ENCODE data around the gene RAB4A.
A peak's percentile ranks its signal among the peaks of the same experiment; 100 is the strongest.

Gene RAB4A

DNA sequence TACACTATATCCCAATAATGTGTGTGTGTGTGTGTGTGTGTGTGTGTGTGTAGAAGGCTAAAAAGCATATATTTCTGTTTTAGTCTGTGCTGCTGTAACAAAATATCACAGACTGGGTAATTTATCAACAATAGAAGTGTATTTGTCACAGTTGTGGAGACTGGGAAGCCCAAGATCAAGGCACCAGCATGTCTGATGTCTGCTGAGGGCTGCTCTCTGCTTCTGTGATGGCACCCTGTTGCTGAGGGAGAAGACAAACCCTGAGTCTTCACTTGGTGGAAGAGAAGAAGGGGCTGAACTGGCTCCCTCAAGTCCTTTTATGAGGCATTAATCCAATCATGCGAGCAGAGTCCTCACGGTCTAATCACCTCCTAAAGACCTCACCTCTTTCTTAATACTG, 23.0 kb upstream of the RAB4A start:
- DNase-seq: no peak

DNA sequence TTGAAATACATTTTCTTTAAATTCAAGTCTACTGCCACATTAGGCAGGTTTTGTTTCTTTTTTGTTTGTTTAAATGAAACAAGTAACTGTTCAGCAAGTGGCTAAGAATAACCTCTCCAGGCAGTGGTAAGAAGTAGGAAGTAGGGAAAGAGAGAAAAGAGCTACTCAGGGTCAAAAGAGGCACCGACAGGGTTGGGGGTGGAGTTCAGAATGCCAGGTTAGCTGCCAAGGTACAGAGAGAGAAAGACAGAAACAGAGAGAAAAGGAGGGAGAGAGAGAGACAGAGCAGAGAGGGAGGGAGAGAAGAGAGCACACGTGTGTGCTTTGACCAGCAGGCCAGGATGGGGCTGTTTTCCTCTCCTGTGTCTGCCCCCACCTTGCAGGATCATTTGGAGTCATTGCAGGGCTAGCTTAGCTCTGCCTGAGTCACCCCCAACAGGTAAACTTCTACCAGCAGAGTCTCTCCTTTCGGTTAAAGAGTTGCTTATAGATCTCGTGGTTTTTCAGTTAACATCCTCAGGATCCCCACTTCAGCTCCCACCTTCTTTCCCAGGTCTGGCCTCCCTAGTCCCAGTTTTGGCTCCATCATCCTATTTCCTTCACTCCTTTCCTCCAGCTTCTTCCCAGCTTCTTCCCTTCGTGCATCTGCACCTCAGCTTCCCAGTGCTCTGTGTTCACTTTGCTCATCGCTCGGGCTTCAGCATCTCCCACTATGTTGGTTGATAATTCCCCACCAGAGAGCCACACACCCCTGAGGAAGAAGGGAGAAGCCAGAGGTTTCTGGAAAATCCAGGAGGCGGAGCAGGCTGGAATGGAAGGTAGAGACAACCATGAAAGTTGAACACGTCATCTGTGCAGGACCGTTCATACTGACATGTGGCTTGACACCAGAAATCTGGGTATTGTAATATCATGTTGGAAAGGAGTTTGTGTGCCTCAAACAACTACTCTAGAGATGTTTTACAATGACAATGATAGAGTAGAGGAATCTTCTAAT, 21.8 kb upstream of the RAB4A start:
- no peak for DNase-seq

DNA sequence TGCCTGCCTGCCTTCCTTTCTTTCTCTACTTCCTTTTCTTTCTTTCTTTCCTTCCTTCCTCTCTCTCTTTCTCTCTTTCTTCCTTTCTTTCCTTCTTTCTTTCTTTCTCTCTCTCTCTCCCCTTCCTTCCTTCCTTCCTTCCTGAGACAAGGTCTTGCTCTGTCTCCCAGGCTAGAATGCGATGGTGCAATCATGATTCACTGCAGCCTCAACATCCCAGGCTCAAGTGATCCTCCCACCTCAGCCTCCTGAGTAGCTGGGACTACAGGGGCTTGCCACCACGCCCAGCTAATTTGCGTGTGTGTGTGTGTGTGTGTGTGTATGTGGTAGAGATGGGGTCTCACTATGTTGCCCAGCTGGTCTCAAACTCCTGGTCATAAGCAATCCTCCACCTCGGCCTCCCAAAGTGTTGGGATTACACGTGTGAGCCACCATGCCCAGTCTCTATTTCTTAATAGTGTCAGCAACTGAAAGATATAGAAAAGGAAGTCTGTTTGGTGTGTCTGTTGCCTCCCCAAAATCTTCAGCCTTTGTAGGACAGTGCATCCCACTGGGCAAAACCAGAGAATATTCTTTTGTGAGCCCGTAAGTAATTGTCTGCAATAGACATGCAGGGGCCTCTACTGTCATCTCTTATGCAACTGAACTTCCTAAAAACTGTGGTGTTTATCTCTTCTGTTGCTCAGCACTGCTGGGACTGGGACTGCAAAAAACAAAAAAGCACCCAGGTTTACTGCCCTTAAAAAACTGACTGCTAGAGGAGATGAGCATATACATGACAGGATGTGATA, 20.9 kb upstream of the RAB4A start:
- DNase-seq: peak; percentile 50 to 65

DNA sequence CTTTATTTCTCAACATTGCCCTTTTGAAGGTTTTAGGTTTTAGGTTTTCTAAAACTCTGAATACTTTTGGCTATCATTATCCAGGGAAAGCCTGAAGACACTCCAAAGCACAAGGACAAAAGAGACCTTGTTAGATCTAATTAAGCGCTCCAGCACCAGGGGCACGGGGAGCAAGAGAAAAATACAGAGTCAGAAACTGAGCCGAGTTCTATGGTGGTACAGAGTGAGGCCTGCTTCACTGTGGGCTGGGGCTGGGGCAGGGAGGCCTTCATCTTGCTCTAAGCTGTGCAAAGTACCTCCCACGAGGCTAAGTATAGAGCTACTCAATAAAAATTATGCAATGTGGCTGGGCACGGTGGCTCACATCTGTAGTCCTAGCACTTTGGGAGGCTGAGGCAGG, 19.7 kb upstream of the RAB4A start:
- DNase-seq: no peak

DNA sequence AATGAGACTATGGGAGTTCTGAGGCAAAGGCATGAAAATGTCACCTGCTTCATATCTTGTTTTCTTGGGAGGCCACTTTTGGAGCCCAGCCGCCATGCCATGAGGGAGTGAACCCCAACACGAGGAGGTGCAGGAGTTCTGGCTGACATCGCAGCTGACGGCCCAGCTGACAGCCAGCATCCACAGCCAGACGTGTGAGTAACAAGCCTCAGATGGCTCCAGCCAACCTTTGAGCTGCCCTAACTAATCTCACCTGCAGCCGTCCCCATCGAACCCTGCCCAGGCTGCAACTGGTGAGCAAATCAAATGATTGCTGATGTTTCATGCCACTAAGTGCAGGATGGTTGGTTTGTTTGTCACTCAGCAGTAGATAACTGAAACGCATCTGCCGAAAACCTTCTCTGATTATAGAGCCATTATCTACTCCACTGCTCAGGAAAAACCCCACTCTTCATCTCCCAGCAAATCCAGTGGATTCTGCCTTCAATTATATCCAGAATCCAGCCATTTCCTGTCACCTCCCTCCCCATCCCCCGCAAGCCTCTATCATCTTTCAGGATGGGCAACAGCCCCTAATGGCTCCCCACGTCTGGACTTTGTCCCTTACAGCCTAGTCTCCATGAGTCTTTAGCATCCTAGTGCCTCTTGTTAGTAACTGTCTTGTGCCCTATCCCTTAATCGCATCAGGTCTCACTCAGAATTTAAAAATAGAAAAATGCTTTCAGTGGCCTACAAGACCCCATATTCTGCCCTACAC, 18.5 kb upstream of the RAB4A start:
- DNase-seq: no peak

DNA sequence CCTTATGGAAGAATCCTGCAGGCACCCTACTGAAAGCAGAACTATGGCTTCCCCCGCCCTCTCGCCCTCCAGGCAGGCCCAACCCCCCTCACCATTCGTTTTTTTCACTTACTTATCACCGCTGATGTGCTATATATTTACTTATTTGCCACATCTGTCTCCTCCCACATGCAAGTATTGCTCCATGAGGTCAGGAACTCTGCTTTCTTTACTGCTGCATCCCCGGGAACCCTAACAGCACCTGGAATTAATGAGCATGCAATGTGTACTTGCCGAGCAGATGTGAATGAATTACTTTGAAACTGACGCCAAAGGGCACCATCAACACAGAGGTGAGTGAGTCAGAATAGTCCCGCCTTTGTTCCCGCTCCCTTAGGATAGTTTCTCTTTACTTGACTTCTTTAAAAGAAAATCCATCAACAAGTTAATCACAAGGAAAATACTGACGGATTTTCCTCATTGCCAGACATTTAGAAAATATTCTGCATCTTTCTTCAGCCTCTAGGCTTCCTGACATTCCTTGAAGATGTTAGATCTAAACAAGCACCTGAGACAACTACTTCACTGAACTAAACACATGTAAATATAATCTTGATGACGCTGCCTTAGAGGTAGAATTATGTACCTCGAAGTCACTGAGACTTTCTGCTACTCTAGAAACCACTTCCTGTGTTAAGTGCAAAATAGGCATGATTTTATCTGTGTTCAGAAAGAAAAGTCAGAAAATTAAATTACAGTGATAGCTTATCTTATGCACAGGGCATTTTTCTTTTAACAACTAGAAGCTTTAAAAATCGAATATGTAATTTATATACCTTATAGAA, 17.5 kb upstream of the RAB4A start:
- peak in 1 of 2 donors; percentile 7 for DNase-seq

DNA sequence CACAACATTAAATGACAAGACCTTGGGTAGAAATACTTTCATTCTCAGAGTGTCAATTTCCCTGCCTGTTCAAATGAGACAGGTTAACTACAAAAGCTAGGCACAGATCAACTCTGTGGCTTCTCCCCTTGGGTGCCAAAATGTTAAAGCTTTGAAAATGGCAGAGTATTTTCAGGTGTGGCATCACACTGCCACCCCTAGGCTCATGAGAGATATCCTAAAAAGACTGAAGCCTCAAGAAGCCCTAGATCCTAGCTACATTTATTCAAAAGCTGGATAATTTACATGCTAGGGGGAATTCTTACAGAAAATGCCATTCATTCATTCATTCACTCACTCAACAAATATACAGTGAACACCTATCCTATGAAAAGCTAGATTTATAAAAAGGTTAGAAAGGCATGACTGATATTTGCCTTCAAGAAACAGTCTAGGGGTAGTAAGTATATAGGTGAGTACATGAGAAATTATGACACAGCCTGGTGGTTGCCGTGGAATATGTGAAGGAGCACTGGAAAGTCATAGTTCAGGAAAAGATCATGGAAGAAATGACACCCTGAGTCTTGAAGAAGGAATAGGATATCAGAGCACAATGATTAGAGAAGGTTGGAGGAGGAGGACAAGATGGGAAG, 15.9 kb upstream of the RAB4A start:
- DNase-seq: peak in 1 of 2 donors; percentile 11

DNA sequence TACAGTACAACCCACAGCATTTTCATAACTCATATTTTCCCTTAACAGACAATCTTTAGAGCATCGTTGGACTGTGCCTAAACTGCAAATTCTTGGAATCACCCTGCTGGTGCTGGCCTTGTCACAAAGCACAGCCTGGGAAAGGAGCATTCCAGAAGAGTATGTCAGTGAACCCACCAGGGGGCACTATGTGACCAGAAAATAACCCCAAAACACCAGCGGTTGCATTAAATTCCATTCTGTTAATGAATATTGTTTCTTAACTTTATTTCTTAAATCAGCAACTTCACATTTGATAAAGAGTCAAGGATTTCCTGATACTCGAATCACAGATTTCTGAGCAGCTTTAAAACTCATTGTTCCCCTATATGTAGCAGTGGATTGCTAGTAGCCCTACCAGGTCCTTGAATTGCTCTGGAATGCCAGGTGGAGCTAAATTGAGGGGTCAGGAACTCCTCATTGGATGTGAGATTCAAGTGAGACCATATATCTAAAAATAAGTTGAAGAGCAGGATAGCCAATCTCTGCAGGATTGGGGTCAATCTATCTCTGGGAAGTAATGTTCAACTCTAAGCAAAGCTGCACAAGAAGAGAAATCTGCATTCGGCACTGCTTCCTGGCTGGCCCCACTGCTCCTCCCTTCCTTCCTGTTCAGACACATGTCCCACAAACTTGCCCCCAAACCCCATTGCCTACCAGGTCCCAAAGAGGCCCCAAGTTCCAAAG, 12.7 kb upstream of the RAB4A start:
- DNase-seq: peak; percentile 32 to 86

DNA sequence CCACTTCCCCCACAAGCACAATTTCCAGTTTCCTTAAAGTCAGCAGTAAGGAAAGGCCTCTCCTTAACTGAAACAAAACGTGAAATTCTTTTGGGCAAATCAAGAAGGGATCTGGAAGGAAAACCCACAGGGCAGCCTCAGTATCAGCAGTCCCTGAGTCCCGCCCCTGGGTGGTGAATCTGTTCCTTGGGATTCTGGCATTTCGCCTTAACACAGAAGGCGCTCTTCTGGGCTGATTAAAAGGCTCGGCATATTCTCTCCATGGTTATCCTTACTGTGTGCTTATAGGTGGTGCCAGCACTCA, 12.2 kb upstream of the RAB4A start:
- no peak for DNase-seq

DNA sequence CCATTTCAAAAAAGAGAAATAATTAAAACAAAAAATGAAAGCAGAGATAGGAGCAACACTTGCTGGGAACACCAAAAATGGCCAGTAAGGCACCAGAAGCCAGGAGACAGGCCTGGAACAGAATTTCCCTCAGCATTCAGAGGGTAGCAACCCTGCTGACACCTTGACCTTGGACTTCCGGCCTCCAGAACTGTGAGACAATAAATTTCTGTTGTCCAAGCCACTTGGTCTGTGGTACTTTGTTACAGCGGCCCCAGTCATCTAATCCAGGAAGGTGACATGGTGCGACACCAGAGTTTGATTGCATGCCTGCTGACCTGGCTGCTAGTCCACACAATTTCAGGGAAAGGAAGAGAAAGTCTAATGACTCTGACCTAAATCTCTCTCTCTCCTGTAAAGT, 10.6 kb upstream of the RAB4A start:
- DNase-seq: no peak

DNA sequence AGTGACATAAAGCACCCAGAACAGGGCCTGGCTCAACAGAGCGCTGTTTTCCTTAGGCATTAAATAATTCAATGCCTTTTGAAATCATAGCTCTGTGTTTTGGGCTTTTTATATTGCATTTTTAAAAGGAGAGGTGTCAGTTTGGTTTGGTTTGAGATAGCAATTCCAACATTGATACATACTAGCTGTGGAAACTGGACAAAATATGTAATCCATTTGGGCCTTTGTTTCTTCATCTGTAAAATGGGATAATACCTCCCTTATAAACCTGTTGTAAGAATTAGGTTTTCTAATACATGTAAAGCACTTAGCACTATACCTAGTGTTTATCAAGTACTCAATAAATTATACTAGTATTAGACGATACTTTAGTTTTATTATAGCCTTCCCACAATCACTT, 8.7 kb upstream of the RAB4A start:
- no peak for DNase-seq

DNA sequence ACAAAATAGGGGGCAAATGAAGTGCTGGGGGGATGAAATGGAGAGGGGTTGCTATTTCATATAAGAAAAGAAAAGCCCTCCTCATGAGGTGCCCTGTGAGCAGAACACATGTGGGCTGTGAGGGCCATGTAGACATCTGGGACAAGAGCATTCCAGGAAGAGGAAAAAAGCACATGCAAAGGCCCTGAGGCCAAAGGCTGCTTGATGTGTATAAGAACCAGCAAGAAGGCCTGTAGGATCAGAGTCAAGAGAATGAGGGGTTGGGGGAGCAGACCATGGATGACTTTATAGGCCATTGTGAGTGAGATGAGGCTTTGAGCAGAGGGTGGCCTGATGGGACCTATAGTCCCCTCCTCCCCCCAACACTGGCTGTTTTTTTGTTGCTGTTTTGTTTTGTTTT, 7.7 kb upstream of the RAB4A start:
- no peak for DNase-seq

DNA sequence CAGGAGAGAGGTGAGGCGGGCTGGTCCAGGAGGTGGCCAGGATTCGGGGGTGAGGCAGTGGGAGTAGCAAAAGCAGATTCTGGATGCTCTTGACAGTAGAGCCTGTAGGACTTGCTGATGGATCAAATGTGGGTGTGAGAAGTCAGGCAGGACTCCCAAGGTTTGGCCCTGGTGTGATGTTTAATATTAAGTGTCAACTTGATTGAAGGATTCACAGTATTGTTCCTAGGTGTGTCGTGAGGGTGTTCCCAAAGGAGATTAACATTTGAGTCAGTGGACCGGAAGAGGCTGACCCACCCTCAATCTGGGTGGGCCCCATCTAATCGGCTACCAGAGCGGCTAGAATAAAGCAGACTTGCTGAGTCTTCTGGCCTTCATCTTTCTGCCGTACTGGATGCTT, 6.8 kb upstream of the RAB4A start:
- no peak for DNase-seq

DNA sequence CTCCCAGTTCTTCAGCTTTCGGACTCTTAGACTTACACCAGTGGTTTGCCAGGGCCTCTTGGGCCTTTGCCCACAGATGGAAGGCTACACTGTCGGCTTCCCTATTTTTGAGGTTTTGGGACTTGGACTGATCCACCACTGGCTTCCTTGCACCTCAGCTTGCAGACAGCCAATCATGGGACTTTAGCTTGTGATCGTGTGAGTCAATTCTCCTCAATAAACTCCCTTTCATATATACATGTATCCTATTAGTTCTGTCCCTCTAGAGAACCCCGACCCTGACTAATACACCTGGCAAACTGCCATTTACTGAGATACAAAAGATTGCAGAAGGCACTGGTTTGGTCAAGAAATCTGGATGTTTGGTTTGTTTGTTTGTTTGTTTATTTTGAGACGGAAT, 6.4 kb upstream of the RAB4A start:
- DNase-seq: peak in 1 of 2 donors; percentile 22

DNA sequence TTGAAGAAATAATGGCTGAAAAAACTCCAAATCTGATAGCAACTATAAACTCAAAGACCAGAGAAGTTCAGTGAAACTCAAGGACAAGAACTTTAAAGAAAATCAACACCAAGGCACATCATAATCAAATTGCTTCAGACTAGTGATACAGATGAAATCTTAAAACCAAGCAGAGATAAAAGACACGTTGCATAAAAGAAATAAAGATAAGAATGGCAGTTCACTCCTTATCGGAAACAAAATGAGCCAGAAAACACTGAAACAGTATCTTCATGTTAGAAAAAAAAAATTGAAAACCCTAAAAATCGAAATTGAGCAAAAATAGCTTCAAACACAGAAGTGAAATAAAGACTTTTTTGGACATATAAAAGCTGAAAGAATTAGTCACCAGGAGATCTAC, 4.6 kb upstream of the RAB4A start:
- no peak for DNase-seq

DNA sequence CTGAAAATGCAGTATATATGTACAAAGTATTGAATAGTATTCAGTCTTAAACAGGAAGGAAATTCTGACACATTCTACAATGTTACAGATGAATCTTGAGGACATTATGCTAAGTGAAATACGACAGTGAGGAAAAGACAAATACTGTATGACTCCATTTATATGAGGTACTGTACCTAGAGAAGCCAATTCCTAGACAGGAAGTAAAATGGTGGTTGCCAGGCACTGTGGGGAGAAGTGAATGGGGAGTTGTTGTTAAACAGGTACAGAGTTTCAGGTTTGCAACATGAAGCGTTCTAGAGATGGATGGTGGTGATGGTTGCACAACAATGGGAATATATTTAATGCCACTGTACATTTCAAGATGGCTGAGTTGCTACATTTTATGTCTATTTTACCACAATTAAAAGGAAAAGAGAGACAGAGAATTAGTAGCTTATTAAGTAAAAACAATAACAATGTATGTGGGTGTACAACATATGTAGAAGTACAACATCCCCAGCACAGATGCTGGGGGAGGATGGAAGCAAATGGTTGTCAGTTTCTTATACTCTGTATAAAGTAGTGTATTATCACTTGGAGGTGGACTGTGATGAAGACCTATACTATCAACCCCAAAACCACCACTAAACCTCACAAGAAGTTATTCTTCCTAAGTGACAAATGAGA, 3.9 kb upstream of the RAB4A start:
- DNase-seq: no peak

DNA sequence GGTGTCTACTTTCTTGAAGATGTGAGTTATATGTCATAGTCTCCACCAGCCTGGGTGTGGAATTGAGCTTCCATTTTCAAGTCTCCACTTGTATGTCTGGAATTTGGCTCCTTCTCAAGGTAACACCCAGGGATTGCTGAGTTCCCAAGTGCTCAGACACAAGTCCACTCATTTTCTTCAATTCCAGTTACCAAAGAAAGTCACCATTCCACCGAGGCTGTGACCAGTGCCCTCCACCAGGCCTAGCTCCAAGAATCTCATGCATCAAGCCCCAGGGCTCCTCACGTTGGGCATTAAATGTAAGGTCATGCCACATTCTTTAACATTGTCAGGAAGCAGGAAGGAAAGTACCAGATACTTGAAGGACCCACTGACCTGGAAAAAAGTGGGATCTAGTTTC, 2.4 kb upstream of the RAB4A start:
- no peak for DNase-seq

DNA sequence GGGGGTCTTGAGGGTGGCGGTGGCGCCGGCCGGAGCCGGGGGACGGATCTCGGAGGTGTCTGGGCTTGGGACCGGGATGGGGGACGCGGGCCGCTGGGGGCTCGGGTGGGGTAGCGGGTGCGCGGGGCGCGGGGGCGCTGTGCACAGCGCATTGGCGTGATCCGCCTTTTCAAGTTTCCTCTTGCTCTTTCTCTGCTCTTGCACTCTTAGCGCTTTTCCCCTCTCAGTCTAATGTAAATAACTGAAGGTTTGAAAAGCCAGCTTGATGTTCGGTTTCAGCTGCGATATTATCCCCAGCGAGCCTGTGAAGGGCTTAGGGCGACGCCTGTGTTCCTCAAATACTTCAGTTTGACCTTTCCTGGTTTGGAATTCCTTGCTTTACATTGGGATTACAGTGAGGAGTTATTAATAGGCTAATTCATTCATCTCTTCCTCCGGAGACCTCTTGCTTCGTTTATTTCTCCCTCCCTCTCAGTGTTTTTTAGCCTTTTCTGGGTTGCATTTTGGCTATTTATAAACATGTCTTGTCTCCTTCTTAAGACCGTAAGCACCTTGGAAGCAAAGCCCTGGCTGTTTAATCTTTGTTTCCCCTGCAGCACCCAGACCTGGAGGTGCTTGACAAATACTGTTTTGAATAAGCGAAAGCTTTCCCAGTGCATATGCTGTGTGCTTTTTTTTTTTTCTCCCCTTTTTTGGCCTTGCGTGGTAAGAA, 693 bp downstream of the RAB4A start:
- DNase-seq: peak in 1 of 2 donors; percentile 27

DNA sequence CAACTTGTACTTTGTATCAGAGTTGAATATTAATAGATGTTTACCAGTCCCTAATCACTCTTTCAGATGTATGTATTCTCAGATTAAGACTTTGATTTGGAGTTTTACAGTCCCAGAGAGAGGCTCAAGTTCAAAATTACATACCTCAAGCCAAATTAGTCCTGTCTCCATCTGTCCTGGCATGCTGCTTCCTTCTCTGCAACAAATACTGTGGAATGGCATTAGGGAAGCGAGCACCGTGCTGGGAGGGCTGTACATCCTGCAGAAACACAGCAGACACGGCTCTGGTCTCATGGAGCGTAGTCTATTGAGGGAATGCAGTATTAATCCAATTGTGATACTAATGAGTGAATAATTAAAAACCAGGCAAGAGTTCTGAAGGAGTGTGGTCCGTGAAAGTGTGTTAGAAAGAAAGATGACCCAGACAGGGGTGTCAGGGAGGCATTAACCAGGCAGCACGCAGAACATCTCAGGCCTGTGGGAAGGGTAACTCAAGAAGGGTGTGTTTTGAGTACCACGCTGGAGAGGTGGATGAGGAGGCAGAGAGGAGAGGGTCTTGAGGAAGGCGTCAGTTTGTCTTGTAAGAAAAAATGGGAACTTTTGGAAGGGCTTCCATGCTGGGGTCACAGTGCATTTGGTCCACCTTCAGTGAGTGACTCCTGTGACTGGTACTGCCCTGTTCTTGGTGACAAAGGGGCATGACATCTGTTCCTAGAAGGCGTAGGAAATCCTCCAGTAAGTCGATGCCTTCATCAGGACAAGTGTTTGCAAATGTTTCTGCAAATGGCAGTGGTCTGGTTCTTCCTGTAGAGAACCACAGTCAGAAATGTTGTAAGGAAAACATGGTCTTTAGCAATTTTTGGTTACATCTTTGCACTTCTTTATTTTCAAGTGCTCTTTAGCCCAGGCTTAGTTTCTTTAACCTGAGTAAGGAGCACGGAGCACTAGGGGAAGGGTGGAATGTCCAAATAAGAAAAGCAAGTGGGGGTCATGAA, 1.6 kb downstream of the RAB4A start:
- peak; percentile 60 to 65 for DNase-seq
